ENCODE results near the gene UBE2F.

GRCh38 chr2:237971661-237972060 lies 4.8 kb downstream of the UBE2F start:
- TF ChIP-seq POLR2A (IDR thresholded peaks at IDR 0.05), result no peak
- no peak for TF ChIP-seq CTCF (IDR thresholded peaks at IDR 0.05)
